HepG2 (cell line): ENCODE measurements around the gene FRMD4A. TPM values are rescaled to one million over a fixed set of nuclear protein-coding genes. Genes with fewer than 3 reads are reported as not detected.

Source experiments
- ATAC-seq: fragments of 200-7000 bp; cut with Tn5 transposase; 3 replicates; pipeline ENCODE4 v1.9.1; 2020; ENCODE audit warnings: mild to moderate bottlenecking, moderate library complexity
- BruUV-seq: library from RNA; stranded (reverse); fragments of 400-500 nt; replicated peaks from 2 replicates; lab custom pipeline; 2021; lab: Mats Ljungman, UMichigan
- CTCF ChIA-PET: fragments of 300-600 bp; formaldehyde crosslinking; extraction: SDS; loops from one replicate; lab custom pipeline; 2021; ENCODE audit warnings: low total read pairs, inconsistent platforms, low intra/inter-chr PET ratio; lab: Yijun Ruan, JAX
- POLR2A ChIA-PET: fragments of 350-600 bp; sonication (Branson Sonifier 250); formaldehyde crosslinking; loops from one replicate; lab custom pipeline; 2020; ENCODE audit warnings: antibody characterized with exemption, inconsistent platforms; lab: Yijun Ruan, JAX
- DNase-seq: peaks from one replicate; pipeline ENCODE4 v3.0.0-alpha.2; 2015; ENCODE audit warnings: low spot score
- FAIRE-seq: peaks from 3 replicates; lab custom pipeline; 2011; peaks lifted over from hg19 to GRCh38; lab: Jason Lieb, UNC
- H2AFZ ChIP-seq: one replicate; pipeline ENCODE4 v1.6.1; 2011; ENCODE audit warnings: low read length, inconsistent platforms
- H3K27ac ChIP-seq: fragments of 300-600 bp; 3 replicates; pipeline ENCODE4 v1.8.0; 2011; ENCODE audit warnings: mixed run types, mild to moderate bottlenecking, mixed read lengths, low read length, inconsistent platforms; ENCODE audit not compliant: insufficient read depth; ENCODE audit errors: extremely low read length
- H3K27me3 ChIP-seq, 2 experiments: fragments of 200-600 bp in 1 of 2; 2 replicates in 1 of 2; 3 replicates in 1 of 2; pipeline versions ENCODE4 v1.6.0 to v1.8.0; 2011; ENCODE audit warnings: low read length in 2 of 2, mild to moderate bottlenecking in 2 of 2, moderate library complexity in 2 of 2, inconsistent platforms in 1 of 2; ENCODE audit not compliant: insufficient read depth in 2 of 2, control insufficient read depth in 1 of 2
- H3K36me3 ChIP-seq, 2 experiments: fragments of 200-600 bp in 1 of 2; replicated peaks in 1 of 2; 2 replicates in 1 of 2; 3 replicates in 1 of 2; pipeline versions ENCODE4 v1.5.1 to v1.8.0; 2011; ENCODE audit warnings: low read length in 2 of 2, inconsistent platforms in 1 of 2; ENCODE audit not compliant: insufficient read depth in 2 of 2, control insufficient read depth in 1 of 2
- H3K4me1 ChIP-seq: 2 replicates; pipeline ENCODE4 v1.5.1; 2012; ENCODE audit warnings: low read length, inconsistent platforms; ENCODE audit not compliant: insufficient read depth
- H3K4me2 ChIP-seq: 2 replicates; pipeline ENCODE4 v1.6.0; 2011; ENCODE audit warnings: low read depth, low read length, inconsistent platforms
- H3K4me3 ChIP-seq, 3 experiments: fragments of 200-600 bp in 1 of 3; sonication (generic), shearing (Covaris generic) in 1 of 3; replicated peaks in 1 of 3; 2 replicates each; pipeline ENCODE4 v1.5.1; 2011 to 2016; ENCODE audit warnings: low read length in 3 of 3, inconsistent platforms in 2 of 3, low read depth in 2 of 3, mild to moderate bottlenecking in 2 of 3, control low read depth in 1 of 3, mixed read lengths in 1 of 3; ENCODE audit not compliant: insufficient read depth in 1 of 3
- H3K79me2 ChIP-seq: one replicate; pipeline ENCODE4 v1.6.1; 2011; ENCODE audit warnings: low read length, inconsistent platforms; ENCODE audit not compliant: insufficient read depth
- H3K9ac ChIP-seq: 2 replicates; pipeline ENCODE4 v1.6.0; 2011; ENCODE audit warnings: mild to moderate bottlenecking, low read depth, low read length, inconsistent platforms; ENCODE audit not compliant: insufficient read depth
- H3K9me3 ChIP-seq: 2 replicates; pipeline ENCODE4 v1.5.1; 2012; ENCODE audit warnings: mild to moderate bottlenecking, low read length
- H4K20me1 ChIP-seq: 2 replicates; pipeline ENCODE4 v1.6.0; 2011; ENCODE audit warnings: inconsistent platforms, mild to moderate bottlenecking, low read length, moderate library complexity; ENCODE audit not compliant: insufficient read depth
- CENPX ChIP-seq: sonication (generic); formaldehyde crosslinking; IDR thresholded peaks from 2 replicates; pipeline ENCODE4 v1.9.0; 2021; ENCODE audit warnings: mild to moderate bottlenecking, missing genetic modification reagents, moderate library complexity
- IKZF4 ChIP-seq: sonication (generic); formaldehyde crosslinking; IDR thresholded peaks from 2 replicates; pipeline ENCODE4 v1.5.1; 2020; ENCODE audit warnings: borderline replicate concordance, mild to moderate bottlenecking, low read depth, missing genetic modification reagents; ENCODE audit errors: not compliant biosample characterization
- JARID2 ChIP-seq: sonication (generic); formaldehyde crosslinking; IDR thresholded peaks from 2 replicates; pipeline ENCODE4 v1.8.1; 2023; ENCODE audit warnings: missing genetic modification reagents, inconsistent platforms; ENCODE audit not compliant: insufficient replicate concordance
- KDM5A ChIP-seq: fragments of 200-600 bp; sonication (generic); IDR thresholded peaks from 2 replicates; pipeline ENCODE4 v1.7.0; 2018; ENCODE audit warnings: antibody characterized with exemption, mild to moderate bottlenecking, low read length, borderline replicate concordance
- MAF1 ChIP-seq: sonication (generic); formaldehyde crosslinking; IDR thresholded peaks from 2 replicates; pipeline ENCODE4 v1.5.0; 2020; ENCODE audit warnings: missing genetic modification reagents, borderline replicate concordance
- NAIF1 ChIP-seq: sonication (generic); formaldehyde crosslinking; IDR thresholded peaks from 2 replicates; pipeline ENCODE4 v1.5.0; 2020; ENCODE audit warnings: mild to moderate bottlenecking, missing genetic modification reagents, borderline replicate concordance
- NR2C2 ChIP-seq: sonication (generic); formaldehyde crosslinking; IDR thresholded peaks from 2 replicates; pipeline ENCODE4 v1.4.0; 2020; ENCODE audit warnings: missing genetic modification reagents, mild to moderate bottlenecking, moderate library complexity, borderline replicate concordance
- ZNF224 ChIP-seq: sonication (generic); formaldehyde crosslinking; IDR thresholded peaks from 2 replicates; pipeline ENCODE4 v1.5.0; 2020; ENCODE audit warnings: mild to moderate bottlenecking, missing genetic modification reagents
- ZNF30 ChIP-seq: sonication (generic); formaldehyde crosslinking; IDR thresholded peaks from 2 replicates; pipeline ENCODE4 v1.5.0; 2020; ENCODE audit warnings: mild to moderate bottlenecking, missing genetic modification reagents
- ZNF737 ChIP-seq: sonication (generic); formaldehyde crosslinking; IDR thresholded peaks from 2 replicates; pipeline ENCODE4 v1.5.0; 2020; ENCODE audit warnings: missing genetic modification reagents, mild to moderate bottlenecking, borderline replicate concordance
- WGBS: methylation state at CpG from one replicate; pipeline ENCODE4 v1.1.6; 2017; ENCODE audit warnings: low lambda C conversion rate; 5-methylcytosine and 5-hydroxymethylcytosine counted together
- in situ Hi-C: cut with HindIII; loops from 2 replicates; pipeline ENCODE4 v1.10.0; 2017; ENCODE audit warnings: low pct_unique_long_range_greater_than_20kb; ENCODE audit not compliant: extremely low pct_ligation_motif_present
- intact Hi-C: fragments of 100-400 bp; cut with micrococcal nuclease; formaldehyde crosslinking; loops from one replicate; pipeline ENCODE4 v1.10.0; 2022; ENCODE audit not compliant: unreplicated experiment
- polyA plus RNA-seq, 8 experiments: library from polyadenylated mRNA; depleted of rRNA in 3 of 8; stranded (reverse) in 7 of 8; unstranded in 1 of 8; fragments of >200 nt; fragmentation: Illumina TruSeq in 4 of 8; extraction: Trizol in 4 of 8; gene quantifications; 2 replicates each; pipeline versions ENCODE4 v1.2.1 to v1.2.3, GENCODE V29; 2011 to 2016; ENCODE audit warnings: low read depth in 4 of 8, missing spikeins in 1 of 8, mixed read lengths in 1 of 8; ENCODE audit not compliant: insufficient read depth in 1 of 8
- total RNA-seq, 5 experiments: library from RNA; depleted of rRNA; stranded (reverse); fragments of >200 nt; fragmentation: Illumina TruSeq; extraction: Trizol; gene quantifications; 2 replicates each; pipeline ENCODE4 v1.2.3, GENCODE V29; 2016; ENCODE audit warnings: low read depth in 1 of 5
- TF ChIP-seq, protein P1 (sequence below): sonication (generic); formaldehyde crosslinking; IDR thresholded peaks from 2 replicates; pipeline ENCODE4 v1.8.0; 2022; ENCODE audit warnings: missing genetic modification reagents, mild to moderate bottlenecking, moderate library complexity, borderline replicate concordance
- TF ChIP-seq, protein P2 (sequence below): IDR thresholded peaks from 2 replicates; pipeline ENCODE4 v1.6.1; 2016; ENCODE audit warnings: low read depth, borderline replicate concordance

The FRMD4A gene
- total and polyA plus RNA-seq, 2 of the 13 experiments (the other 11 are each of a cell fraction or from before 2014, with no cell fraction given) = 0.09 to 0.26 TPM

DNA sequence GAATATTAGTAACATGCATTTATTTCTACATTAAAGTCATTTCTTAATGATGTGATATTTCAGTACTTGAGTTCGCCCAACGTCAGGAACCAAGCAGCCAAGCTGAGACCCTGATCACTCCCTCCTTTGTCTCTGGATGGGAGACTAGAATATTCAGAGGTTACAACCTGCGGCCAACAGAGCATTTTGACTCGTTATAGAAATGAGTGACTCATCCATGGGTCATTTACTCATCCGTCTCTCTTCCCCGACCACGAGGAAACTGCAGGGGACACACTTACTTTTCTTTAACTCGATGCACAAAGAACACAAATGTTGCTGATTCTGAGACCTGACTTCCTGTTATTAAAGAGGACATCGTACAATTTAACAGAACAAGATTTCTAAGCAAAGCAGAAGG, 343.3 kb downstream of the FRMD4A start:
- WGBS = 21% methylated on average over 9 of the region's 9 CpGs
- H4K20me1 ChIP-seq = no peaks in the 10 kb centered on the region
- BruUV-seq = no TSS peak
- POLR2A ChIA-PET = no interaction called here
- in situ Hi-C loops = no loop called here
- no peaks in the 10 kb centered on the region; the same call in 1 of the 2 replicates for H3K4me1 ChIP-seq
- TF ChIP-seq ZNF224 (CRISPR knock-in tag) (no peak), KDM5A (no peak), IKZF4 (CRISPR knock-in tag) (no peak), NAIF1 (CRISPR knock-in tag) (no peak), ZNF737 (CRISPR knock-in tag) (no peak), NR2C2 (CRISPR knock-in tag) (no peak), ZNF30 (CRISPR knock-in tag) (no peak), CENPX (no peak), JARID2 (no peak), MAF1 (CRISPR knock-in tag) (no peak)
- TF ChIP-seq, protein P1, sequence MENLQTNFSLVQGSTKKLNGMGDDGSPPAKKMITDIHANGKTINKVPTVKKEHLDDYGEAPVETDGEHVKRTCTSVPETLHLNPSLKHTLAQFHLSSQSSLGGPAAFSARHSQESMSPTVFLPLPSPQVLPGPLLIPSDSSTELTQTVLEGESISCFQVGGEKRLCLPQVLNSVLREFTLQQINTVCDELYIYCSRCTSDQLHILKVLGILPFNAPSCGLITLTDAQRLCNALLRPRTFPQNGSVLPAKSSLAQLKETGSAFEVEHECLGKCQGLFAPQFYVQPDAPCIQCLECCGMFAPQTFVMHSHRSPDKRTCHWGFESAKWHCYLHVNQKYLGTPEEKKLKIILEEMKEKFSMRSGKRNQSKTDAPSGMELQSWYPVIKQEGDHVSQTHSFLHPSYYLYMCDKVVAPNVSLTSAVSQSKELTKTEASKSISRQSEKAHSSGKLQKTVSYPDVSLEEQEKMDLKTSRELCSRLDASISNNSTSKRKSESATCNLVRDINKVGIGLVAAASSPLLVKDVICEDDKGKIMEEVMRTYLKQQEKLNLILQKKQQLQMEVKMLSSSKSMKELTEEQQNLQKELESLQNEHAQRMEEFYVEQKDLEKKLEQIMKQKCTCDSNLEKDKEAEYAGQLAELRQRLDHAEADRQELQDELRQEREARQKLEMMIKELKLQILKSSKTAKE (CRISPR knock-in tag) = no peak
- TF ChIP-seq, protein P2, sequence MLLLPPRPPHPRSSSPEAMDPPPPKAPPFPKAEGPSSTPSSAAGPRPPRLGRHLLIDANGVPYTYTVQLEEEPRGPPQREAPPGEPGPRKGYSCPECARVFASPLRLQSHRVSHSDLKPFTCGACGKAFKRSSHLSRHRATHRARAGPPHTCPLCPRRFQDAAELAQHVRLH = no peak
- TF ChIP-seq, all 625 proteins: peak for 0
- FAIRE-seq (no peak), DNase-seq (no peak), ATAC-seq (no peak)
- Histone ChIP-seq H3K27ac (no peak overlapping the region), H2AFZ (no peak overlapping the region), H3K9me3 (no peaks in the 10 kb centered on the region), H3K36me3 (no peaks in the 10 kb centered on the region), H3K4me2 (no peak overlapping the region), H3K9ac (no peak overlapping the region), H3K27me3 (no peaks in the 10 kb centered on the region; a peak in 1 of 5 replicates), H3K4me3 (no peak overlapping the region), H3K79me2 (no peaks in the 10 kb centered on the region)
- intact Hi-C loops = no loop called here
- CTCF ChIA-PET = no interaction called here
